ENCODE data around the gene TRIML2. TPM values are rescaled to one million over a fixed set of nuclear protein-coding genes. Genes with fewer than 3 reads are reported as not detected.
"Not testable (repeated sequence)": the region's sequence is repeated elsewhere in the genome, so short reads cannot be mapped to it uniquely, and the experiment has no call there.

The TRIML2 gene
- polyA plus RNA-seq, 12 donors, result 0.25 TPM; not detected in 11

GRCh38 chr4:188107931-188108843 lies 1.2 kb downstream of the TRIML2 start:
- no peak for DNase-seq

GRCh38 chr4:188106454-188106853 lies 2.9 kb downstream of the TRIML2 start:
- no peak for DNase-seq

GRCh38 chr4:188092824-188093223 lies 16.6 kb downstream of the TRIML2 start:
- DNase-seq, result no peak

- DNase-seq, result no peak
Measured at GRCh38 chr4:188086858-188087257, 22.5 kb downstream of the TRIML2 start.

- no peak for DNase-seq
Measured at GRCh38 chr4:188082796-188083195, 26.6 kb downstream of the TRIML2 start.

GRCh38 chr4:188078116-188078515 lies 31.3 kb downstream of the TRIML2 start:
- DNase-seq, result peak; percentile 4

GRCh38 chr4:188076169-188076568 lies 33.2 kb downstream of the TRIML2 start:
- no peak for DNase-seq

- no peak for DNase-seq
Measured at GRCh38 chr4:188061083-188061482, 48.3 kb downstream of the TRIML2 start.

GRCh38 chr4:188053302-188053701 lies 56.1 kb downstream of the TRIML2 start:
- no peak for DNase-seq

- DNase-seq, result no peak
Measured at GRCh38 chr4:188046657-188047056, 62.7 kb downstream of the TRIML2 start.

GRCh38 chr4:188045461-188045860 lies 63.9 kb downstream of the TRIML2 start:
- not testable (repeated sequence) for DNase-seq

GRCh38 chr4:188043154-188043553 lies 66.2 kb downstream of the TRIML2 start:
- DNase-seq, result no peak

- DNase-seq, result no peak
Measured at GRCh38 chr4:188042191-188042590, 67.2 kb downstream of the TRIML2 start.

GRCh38 chr4:188041721-188042120 lies 67.7 kb downstream of the TRIML2 start:
- DNase-seq, result no peak

Other genes with a start within 250 kb of the TRIML2 start
- gene ZFP42, start 113.8 kb downstream of the TRIML2 start, polyA plus RNA-seq (ENCODE audit: insufficient read length in 12 of 12), result 1 to 10 TPM in 1 of 12 donors, under 1 TPM in 5, not detected in 6; 0.11 to 1.0 (median 0.16) TPM
- not detected for gene TRIML1, start 29.8 kb upstream of the TRIML2 start, polyA plus RNA-seq (ENCODE audit: insufficient read length in 12 of 12)